Thoracic aorta (tissue), 2 donors: Measurements from ENCODE around the gene SLC24A3. TPM values are rescaled to one million over a fixed set of nuclear protein-coding genes. Genes with fewer than 3 reads are reported as not detected.

Experiments
- ATAC-seq: fragments of 150-250 bp; one replicate; pipeline ENCODE4 v1.8.0; 2017; ENCODE audit warnings: low read depth; ENCODE audit not compliant: insufficient number of reproducible peaks, low FRiP score
- DNase-seq: peaks from one replicate; pipeline ENCODE4 v3.0.0-alpha.2; 2020; ENCODE audit warnings: low spot score
- H3K27ac ChIP-seq, 2 donors: fragments of 200-600 bp; sonication (generic); 1 replicate in 1 of 2; 2 replicates in 1 of 2; pipeline ENCODE4 v1.5.1; 2016; ENCODE audit warnings: mild to moderate bottlenecking in 2 of 2, moderate library complexity in 2 of 2
- H3K27me3 ChIP-seq: fragments of 200-600 bp; sonication (generic); replicated peaks from 2 replicates; pipeline ENCODE4 v1.6.0; 2016; ENCODE audit warnings: mild to moderate bottlenecking; ENCODE audit not compliant: insufficient read depth
- H3K36me3 ChIP-seq: fragments of 200-600 bp; sonication (generic); one replicate; pipeline ENCODE4 v1.5.1; 2016
- H3K4me1 ChIP-seq, 2 donors: fragments of 200-600 bp; sonication (generic); 1 replicate in 1 of 2; 2 replicates in 1 of 2; pipeline versions ENCODE4 v1.5.1 to v1.6.0; 2016; ENCODE audit warnings: low read depth in 2 of 2, mild to moderate bottlenecking in 1 of 2; ENCODE audit not compliant: control insufficient read depth in 1 of 2
- H3K4me3 ChIP-seq: fragments of 200-600 bp; sonication (generic); 2 replicates; pipeline ENCODE4 v1.5.1; 2016; ENCODE audit warnings: mild to moderate bottlenecking
- H3K9me3 ChIP-seq: fragments of 200-600 bp; sonication (generic); 2 replicates; pipeline ENCODE4 v1.5.1; 2016
- CTCF ChIP-seq: fragments of 200-600 bp; sonication (generic); IDR thresholded peaks from one replicate; pipeline ENCODE4 v1.5.1; 2019; ENCODE audit warnings: antibody characterized with exemption
- total RNA-seq, 2 donors: library from RNA; depleted of rRNA; stranded (reverse); fragments of >200 nt; gene quantifications; one replicate each; pipeline versions ENCODE4 v1.1.0 to v1.2.3, GENCODE V29; 2016

The SLC24A3 gene
- total RNA-seq, 2 donors from 2014 or later: 8.3 to 31.4 TPM

GRCh38 chr20:19729672-19730071 is 517.2 kb downstream of the SLC24A3 start:
- no peak for TF ChIP-seq CTCF
- peaks cover 14 to 18% of the 10 kb centered on the region in 2 donors for H3K4me1 ChIP-seq
- no peaks in the 10 kb centered on the region for H3K27me3 ChIP-seq
- no peak for ATAC-seq
- no peaks in the 10 kb centered on the region for H3K36me3 ChIP-seq
- H3K4me3 ChIP-seq: no peak overlapping the region
- H3K27ac ChIP-seq: no peak overlapping the region
- no peaks in the 10 kb centered on the region for H3K9me3 ChIP-seq
- no peak for DNase-seq

- Histone ChIP-seq H3K4me1 (peaks cover 18 to 22% of the 10 kb centered on the region in 2 donors), H3K36me3 (no peaks in the 10 kb centered on the region), H3K27ac (no peak overlapping the region), H3K9me3 (no peaks in the 10 kb centered on the region), H3K27me3 (no peaks in the 10 kb centered on the region), H3K4me3 (no peak overlapping the region)
- ATAC-seq (no peak), DNase-seq (no peak)
- TF ChIP-seq CTCF: no peak
Measured at GRCh38 chr20:19730706-19731105, 518.3 kb downstream of the SLC24A3 start.

GRCh38 chr20:19734811-19735210 is 522.4 kb downstream of the SLC24A3 start:
- no peaks in the 10 kb centered on the region for H3K27me3 ChIP-seq
- H3K27ac ChIP-seq: peak overlapping the region; percentile 62 to 70
- no peak for TF ChIP-seq CTCF
- ATAC-seq (no peak), DNase-seq (no peak)
- no peak overlapping the region for H3K4me3 ChIP-seq
- H3K9me3 ChIP-seq: no peaks in the 10 kb centered on the region
- H3K4me1 ChIP-seq: peaks cover 13 to 17% of the 10 kb centered on the region in 2 donors
- H3K36me3 ChIP-seq: no peaks in the 10 kb centered on the region

- Histone ChIP-seq H3K4me3 (peak overlapping the region; percentile 37), H3K4me1 (peaks cover 13 to 17% of the 10 kb centered on the region in 2 donors), H3K27me3 (no peaks in the 10 kb centered on the region), H3K27ac (peak overlapping the region; percentile 62 to 70), H3K36me3 (no peaks in the 10 kb centered on the region), H3K9me3 (no peaks in the 10 kb centered on the region)
- ATAC-seq: peak; percentile 97
- TF ChIP-seq CTCF: no peak
- DNase-seq: peak; percentile 47
Measured at GRCh38 chr20:19735446-19735845, 523.0 kb downstream of the SLC24A3 start.

- Histone ChIP-seq H3K27me3 (no peaks in the 10 kb centered on the region), H3K9me3 (no peaks in the 10 kb centered on the region), H3K4me1 (peaks cover 13 to 17% of the 10 kb centered on the region in 2 donors), H3K27ac (no peak overlapping the region), H3K36me3 (no peaks in the 10 kb centered on the region), H3K4me3 (no peak overlapping the region)
- TF ChIP-seq CTCF: no peak
- no peak for DNase-seq
- ATAC-seq: no peak
Measured at GRCh38 chr20:19737025-19737424, 524.6 kb downstream of the SLC24A3 start.
